ENCODE data around the gene STK10.
"Not testable (repeated sequence)": the region's sequence is repeated elsewhere in the genome, so short reads cannot be mapped to it uniquely, and the experiment has no call there.

Gene STK10

DNA sequence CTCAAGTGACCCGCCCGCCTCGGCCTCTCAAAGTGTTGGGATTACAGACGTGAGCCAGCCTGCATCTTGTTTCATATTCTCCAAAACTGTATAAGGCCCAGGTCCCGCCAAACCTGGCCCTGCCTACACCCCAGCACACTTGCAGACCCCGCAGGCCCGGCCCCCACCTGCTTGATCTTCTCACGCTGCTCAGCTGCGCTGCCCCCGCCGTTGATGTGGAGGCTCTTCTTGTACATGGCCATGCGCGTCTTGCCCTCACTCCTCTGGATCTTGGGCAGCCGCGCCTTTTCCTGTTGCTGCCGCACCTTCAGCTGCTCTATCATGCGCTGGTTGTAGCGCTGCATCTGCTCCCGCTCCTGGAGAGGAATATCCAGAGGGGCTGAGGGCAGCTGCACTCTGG, 132.6 kb downstream of the STK10 start:
- no peak for DNase-seq (ENCODE audit: low read depth, low spot score)

DNA sequence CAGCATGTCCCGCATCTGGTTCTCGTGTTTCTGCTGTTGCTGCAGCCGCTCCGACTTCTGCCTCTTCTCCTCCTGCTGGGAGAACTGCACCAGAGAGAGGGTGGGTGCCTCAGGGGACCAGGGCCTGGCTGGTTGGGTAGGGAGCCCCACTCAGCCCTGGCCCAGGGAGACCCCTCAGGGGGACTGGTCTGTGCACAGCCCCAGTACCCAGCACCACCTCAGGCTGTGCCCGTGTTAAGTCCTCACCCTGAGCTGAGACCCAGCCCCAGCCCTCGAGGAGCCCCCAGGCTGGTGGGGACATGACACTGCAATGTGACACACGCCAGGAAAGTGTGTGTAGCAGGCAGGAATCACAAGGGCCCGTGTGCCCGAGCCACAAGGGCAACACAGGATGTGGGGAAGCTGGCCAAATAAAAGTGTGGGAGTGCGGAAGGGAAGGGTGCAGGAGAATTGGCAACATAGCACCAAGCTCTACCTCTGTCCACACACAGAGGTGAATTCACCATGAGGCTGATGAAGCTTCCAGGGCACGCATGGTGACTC, 133.3 kb downstream of the STK10 start:
- DNase-seq (ENCODE audit: low read depth, low spot score) = no peak

DNA sequence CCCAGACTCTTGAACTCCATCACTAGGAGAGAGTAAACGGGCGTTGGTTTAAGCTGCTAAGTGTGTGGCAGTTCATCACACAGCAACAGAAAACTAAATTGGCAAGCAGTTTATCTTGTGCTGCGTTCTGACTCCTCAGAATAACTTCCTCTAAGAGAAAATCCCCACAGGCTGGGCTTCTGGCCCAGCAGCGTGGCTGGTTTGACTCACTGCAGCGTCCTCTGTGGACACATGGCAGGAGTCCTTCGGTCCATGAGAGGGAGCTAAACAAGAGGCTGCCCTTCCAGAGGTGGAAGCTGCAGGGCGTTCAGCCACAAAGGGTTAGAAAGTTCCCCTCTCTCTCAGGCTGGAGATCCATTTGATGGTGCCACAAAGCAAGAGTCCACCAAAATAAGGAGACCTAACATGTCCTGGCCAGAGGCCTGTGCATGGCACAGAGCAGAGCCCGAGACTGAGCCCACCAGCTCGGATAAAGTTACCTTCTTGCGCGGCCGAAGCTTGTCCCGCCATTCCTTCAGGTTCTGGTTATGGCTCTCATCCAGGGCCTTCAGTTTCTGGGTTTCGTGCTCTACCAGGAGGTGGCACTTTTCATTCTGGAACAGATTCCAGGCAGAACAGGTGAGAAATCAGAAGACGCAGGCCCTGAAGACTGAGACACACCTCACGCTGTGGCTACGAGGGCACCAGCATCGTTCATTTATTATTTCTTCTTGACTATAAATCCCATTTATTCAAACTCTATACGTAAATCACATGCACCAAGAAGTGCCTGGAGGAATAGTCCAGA, 135.4 kb downstream of the STK10 start:
- DNase-seq (ENCODE audit: low read depth, low spot score) = no peak

DNA sequence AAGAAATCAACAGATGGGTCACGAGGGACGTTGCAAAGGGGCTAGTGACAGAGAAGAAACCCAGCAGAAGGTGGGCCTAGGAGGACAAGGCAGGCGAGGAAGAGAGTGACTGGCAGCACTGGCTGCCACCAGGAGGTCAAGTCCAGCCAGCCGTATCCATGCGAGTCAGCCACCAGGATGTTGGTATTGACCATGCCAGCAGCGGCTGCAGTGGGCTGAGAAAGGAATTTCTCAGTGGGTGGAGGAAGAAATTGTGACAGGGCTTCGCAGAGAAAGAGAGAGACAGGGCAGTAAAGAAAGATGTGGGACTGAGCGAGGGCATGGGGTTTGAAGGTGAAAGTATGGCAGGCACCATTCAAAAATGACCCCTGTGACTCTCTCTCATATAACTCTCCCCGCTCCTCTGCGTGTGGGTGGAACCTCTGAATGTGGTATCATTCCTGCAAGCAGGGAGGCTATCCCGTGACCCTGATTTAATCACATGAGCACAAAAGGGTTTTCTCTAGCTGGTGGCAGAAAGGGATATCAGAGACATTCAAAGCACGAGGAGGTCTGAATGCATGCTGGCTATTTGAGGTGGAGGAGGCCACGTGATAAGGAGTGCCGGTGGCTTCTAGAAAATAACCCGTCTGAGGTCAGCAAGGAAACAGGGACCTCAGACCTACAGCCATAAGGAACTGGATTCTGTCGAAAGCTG, 136.2 kb downstream of the STK10 start:
- no peak for DNase-seq (ENCODE audit: low read depth, low spot score)

DNA sequence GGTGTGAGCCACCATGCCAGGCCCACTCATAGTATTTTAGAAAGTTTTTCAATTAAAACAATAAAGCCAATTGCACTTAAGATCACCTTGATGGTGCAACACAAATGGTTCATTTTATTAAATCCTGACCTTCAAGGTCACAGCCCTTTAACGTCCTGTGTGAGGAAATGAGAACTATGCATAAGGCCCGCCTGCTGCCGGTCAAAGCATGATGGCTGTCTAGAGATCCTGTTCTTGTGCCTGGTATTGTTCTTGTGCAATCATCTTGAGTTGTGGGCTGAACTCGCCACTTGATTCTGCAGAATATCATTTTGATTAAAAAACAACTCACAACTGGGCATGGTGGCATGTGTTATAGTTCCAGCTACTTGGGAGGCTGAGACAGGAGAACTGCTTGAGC, 137.9 kb downstream of the STK10 start:
- DNase-seq (ENCODE audit: low read depth, low spot score) = no peak

DNA sequence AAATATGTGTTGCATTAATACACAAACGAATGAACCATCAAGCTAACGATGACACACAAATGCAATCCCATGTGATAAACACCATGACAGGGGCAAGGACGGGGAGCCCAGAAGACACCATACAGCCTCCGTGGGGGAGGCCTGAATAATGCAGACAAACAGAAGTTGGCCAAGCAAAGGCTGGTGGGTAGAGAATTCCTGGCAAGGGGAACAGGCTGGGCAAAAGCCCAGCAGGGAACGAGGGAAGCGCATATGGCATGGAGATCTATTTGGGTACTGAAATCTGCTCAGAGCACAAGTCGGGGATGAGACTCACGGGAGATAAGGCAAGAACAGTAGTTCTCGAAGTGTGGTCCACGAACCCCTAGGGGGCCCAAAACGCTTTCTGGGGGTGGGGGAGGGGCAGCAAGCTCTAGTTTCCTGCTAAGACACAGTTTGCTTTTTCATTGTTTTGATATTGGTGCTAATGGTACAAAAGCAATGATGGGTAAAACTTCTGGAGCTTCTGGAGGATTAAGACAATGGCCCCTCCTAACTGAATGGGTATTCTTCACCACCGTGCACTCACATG, 138.7 kb downstream of the STK10 start:
- no peak for DNase-seq (ENCODE audit: low read depth, low spot score)

DNA sequence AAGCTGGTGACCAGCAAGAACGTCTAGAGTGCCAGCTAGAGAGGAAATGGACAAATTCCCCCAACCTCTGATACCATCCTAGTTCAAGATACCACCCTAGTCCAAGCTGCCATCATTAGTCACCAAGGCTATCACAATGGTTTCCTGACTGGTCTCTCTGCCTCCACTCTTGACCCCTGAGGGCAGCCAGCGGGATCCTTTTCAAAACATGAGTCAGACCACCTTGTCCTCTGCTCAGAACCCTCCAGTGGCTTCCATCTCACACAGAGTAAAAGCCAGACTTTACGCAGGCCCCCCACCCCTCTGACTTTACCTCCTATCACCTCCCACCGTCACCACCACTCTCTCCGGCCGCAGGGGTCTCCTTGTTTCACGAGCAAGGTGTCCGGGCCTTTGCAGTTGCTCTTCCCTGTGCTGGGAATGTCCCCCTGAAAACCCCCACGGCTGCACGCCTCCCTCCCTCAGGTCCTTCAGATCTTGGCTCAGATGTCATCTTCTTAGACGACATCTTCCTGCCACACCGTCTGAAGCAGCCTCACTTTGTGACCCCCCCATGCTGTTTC, 139.4 kb downstream of the STK10 start:
- no peak for DNase-seq (ENCODE audit: low read depth, low spot score)

DNA sequence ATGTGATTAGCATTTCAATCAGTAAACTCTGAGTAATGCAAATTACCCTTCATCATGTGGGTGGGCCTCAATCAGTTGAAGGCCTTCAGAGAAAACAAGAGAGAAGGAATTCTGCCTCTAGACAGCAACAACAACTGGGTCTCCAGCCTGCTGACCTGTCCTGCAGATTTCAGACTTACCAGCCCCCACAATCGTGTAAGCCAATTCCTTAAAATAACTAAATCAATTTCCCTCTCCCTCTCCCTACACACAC, 139.9 kb downstream of the STK10 start:
- DNase-seq (ENCODE audit: low read depth, low spot score) = no peak

DNA sequence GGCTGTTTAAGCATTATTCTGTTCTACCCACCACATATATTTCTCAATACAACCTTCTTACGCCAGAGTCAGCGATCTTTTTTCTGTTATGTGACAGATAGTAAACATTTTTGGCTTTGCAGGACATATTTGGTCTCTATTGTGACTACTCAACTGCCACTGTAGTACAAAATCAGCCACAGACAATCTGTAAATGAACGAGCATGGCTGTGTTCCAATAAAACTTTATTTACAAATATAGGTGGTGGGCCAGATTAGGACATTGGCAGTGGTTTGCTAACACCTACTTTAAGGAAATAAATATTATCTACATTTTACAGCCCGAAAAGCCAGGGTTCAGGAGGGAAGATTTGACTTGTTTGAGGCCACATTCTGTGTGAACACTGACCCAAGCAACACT, 141.4 kb downstream of the STK10 start:
- DNase-seq (ENCODE audit: low read depth, low spot score) = no peak

DNA sequence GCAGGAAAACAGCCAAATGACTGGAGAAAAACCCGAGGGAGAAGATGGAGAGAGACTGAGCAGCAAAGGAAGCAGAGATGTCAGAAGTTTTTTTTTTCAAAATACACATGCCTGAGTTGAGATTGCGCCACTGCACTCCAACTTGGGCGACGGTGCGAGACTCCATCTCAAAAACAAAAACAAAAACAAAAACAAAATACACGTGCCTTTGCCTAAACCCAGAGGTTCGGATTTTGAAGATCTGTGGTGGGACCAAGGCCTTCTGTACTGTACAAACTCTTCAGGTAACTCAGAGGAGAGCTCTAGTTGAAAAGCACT, 142.8 kb downstream of the STK10 start:
- DNase-seq (ENCODE audit: low read depth, low spot score) = no peak

DNA sequence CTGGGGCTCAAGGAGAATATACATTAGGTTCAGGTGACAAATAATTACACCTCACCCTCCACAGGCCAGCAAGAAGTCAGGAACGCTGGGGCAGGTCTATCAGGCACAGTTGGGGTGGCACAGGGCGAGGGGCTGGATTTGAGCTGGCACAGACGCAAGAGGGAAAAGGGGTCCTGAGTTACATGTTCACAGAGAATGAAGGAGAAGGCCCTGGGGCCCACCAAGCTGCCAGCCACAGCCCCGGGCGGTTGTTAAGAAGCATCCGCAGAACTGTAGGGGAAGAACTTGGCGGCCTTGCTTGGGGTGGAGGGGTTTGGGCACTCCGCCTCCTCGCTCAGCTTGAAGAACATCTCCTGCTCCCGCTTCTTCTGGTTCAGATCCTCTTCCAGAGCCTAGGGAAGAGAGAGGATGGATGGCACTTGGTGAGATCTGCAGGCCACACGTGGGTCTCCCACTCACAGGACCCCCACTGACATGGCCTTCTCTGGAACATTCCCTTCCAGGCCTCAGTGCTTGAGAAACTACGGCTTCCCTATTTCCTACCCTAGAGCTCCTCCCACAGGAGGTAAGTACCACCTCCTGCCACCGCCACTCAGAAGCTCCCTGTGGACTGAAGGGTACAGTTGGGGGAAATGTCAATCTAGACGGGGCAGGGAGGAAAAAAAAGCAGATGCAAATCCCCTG, 143.3 kb downstream of the STK10 start:
- DNase-seq (ENCODE audit: low read depth, low spot score) = no peak

DNA sequence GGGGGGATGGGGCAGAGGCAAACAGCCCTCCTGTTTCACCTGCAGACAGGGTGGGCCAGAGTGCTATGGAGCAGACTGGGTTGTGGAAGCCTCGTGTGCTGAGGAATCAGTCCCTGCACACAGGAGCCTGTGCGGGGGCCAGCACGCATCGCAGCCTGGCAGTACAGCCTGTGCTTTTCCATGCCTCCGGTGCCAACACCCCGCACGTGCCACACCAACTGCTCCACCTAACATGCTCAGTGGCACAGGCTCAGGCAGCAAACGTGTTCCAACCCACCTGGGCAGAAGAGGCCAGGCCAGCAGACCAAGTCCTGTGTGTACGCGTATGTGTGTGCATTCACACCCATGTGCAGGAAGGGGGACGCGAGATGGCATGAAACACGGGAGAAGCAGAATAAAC, 144.2 kb downstream of the STK10 start:
- no peak for DNase-seq (ENCODE audit: low read depth, low spot score)

DNA sequence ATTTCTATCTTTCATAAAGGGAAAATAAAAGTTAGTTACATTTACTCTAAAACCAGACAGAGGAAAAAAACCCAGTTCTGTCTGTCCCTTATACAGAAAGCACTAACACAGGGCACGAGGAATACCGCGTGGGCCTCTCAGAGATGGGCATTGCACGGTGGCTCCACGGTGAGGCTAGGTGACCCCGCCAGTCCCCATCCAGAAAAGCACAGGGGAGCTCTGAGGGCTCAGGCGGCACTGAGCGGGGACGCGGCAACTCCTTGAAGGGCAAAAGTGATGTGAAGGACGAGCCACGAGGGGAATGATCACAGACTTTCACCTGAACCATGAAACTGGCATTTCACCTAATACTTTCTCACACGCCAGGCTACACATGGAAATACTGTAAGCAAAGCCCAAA, 145.8 kb downstream of the STK10 start:
- no peak for DNase-seq (ENCODE audit: low read depth, low spot score)

DNA sequence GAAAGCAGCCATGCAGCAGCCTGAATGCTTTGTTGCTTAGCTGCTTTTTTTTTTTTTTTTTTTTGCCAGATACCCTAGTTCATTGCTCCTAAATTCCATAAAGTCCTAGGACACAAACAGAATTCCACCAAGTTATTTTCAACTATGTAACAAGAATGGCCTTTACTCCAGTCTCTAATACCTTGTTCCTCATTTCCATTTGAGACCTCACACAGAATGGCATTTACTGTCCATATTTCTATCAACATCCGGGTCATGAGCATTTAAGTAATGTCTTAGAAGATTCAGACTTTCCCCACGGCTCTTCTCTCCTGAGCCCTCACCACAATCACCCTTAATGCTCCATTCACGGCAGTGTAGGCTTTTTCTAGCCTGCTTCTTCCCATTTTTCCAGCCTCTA, 149.9 kb downstream of the STK10 start:
- no peak for DNase-seq (ENCODE audit: low read depth, low spot score)

DNA sequence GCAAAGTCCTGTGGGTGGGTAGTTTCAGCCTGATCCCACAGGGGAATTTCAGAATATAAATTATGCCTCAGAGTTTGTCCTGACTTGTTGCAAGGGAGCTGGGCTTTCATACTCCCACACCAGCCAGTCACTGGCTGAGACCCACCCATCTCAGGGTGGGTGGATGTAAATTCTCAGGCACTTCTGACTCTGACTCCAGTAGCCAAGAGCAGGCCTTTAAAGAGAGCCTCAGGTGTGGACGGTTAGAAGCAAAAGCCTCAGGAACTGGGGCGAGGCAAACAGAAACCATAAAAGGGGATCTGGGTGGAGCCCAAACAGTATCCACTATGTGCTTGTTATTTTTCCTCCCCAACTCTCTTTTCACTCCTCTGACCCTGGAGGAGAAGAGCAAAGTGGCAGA, 153.0 kb downstream of the STK10 start:
- DNase-seq (ENCODE audit: low read depth, low spot score) = no peak

DNA sequence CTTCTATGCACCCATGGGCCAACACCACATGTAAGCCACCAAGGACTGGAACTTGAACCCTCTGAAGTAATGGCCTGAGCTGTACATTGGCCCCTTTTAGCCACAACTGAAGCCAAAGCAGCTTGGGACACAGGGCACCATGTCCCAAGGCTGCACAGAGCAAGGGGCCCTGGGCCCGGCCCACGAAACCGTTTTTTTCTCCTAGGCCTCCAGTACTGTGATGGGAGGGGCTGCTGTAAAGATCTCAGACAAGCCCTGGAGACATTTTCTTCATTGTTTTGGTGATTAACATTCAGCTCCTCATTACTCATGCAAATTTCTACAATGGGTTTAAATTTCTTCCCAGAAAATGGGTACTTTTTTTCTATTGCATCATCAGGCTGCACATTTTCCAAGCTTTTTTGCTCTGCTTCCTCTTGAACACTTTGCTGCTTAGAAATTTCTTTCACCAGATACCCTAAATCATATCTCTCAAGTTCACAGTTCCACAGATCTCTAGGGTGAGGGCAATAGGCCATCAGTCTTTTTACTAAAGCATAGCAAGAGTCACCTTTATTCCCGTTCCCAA, 156.0 kb downstream of the STK10 start:
- DNase-seq (ENCODE audit: low read depth, low spot score) = no peak

DNA sequence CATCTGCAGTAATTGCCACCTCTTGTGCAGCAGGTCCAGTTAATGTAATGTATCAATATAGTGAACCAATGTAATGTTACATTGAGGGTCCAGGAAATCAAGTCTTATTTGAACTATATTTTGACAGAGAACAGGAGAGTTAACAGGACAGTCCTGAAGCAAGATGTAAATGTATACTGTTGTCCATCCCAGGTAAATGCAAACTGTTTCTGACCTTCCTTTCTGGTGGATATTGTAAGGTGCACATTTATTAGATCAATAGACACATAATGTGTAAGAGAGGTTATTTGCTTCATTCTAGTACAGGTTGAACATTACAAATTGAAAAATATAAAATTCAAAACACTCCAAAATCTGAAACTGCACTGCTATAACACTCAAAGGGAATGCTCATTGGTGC, 158.1 kb downstream of the STK10 start:
- no peak for DNase-seq (ENCODE audit: low read depth, low spot score)

DNA sequence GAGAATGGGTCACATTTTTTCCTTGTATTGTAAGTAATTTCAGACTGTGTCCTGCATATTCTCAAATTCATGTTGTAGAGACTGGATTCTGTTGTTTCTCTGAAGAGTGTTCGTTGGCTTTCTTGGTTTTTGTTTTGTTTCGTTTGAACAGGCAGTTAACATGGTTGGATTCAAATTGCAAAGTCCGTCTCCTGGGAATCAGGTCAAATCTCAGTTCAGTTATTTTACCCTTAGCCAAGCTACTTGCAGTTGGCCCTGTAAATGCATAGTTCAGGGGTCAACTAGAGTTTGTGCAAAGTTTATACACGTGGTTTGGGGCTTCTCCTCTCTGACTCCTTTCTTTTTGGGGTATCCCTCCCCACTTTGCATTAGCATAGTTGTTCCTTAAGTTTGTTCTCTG, 159.9 kb downstream of the STK10 start:
- no peak for DNase-seq (ENCODE audit: low read depth, low spot score)

DNA sequence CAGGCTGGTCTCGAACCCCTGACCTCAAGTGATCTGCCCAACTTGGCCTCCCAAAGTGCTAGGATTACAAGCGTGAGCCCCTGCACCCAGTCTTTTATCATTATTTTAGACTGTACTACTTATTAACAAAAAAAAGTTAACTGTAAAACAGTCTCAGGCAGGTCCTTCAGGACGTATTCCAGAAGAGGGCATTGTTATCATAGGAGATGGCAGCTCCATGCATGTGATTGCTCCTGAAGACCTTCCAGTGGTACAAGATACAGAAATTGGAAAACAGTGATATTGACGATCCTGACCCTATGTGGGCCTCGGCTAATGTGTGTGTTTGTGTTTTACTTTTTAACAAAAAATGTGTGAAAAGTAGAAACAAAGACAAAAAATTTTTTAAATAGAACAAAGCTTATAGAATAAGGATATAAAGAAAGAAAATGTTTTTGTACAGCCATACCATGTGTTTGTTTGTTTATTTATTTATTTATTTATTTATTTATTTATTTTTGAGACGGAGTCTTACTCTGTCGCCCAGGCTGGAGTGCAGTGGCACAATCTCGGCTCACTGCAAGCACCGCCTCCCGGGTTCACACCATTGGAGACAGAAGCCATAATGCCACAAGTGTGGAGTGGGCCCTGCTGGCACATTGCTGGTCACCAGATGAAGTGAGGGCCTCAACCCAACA, 167.8 kb downstream of the STK10 start:
- DNase-seq (ENCODE audit: low read depth, low spot score) = not testable (repeated sequence)

DNA sequence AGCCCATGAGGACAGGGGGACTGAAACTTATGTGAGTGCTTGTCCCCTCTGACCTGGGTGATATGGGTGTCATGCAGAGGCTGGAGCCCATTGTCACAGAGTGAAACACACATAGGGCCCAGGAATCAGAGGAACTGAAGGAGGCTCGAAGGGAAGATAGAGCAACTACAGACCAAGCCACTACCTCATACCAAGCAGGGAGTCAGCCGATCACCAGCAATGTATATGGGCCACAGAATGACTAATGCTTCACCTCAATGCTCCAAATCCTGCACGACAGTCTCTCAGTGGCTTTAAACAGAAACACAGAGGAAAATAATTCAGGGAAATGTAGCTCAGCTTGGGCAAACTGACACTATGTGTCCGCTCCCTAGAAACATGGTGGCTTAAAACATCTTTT, 172.7 kb downstream of the STK10 start:
- DNase-seq (ENCODE audit: low read depth, low spot score) = no peak

DNA sequence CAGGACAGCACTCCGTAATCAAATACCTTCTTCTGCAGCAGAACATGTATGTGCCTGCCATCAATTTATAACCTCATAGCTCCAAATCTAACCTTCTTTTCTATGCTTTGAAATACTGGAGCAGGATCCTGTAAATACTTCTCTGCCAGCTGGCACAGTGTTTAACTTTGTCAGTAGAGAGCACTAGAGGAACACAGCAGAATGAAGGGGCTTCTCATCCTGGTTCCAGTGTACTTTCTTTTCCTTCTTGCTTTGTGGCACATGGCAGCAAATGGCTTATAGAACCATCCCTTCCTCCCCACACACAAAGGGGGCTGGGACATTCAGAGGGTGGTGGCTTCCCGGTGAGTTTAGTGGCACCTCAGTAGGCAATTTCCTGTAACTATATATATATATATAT, 177.7 kb downstream of the STK10 start:
- DNase-seq (ENCODE audit: low read depth, low spot score) = no peak

All from smooth muscle cell of the brain vasculature (primary cell).